ENCODE results near the gene NONO.
"Not testable (repeated sequence)": the region's sequence is repeated elsewhere in the genome, so short reads cannot be mapped to it uniquely, and the experiment has no call there.

NONO gene

GRCh38 chrX:71292669-71293365, 9.4 kb downstream of the NONO start:
- DNase-seq: no peak

- no peak for DNase-seq
Observed at GRCh38 chrX:71296806-71297205, 13.4 kb downstream of the NONO start.

- no peak for DNase-seq
Observed at GRCh38 chrX:71298119-71298518, 14.7 kb downstream of the NONO start.

- not testable (repeated sequence) for DNase-seq
Observed at GRCh38 chrX:71300064-71300463, 16.6 kb downstream of the NONO start.

DNA sequence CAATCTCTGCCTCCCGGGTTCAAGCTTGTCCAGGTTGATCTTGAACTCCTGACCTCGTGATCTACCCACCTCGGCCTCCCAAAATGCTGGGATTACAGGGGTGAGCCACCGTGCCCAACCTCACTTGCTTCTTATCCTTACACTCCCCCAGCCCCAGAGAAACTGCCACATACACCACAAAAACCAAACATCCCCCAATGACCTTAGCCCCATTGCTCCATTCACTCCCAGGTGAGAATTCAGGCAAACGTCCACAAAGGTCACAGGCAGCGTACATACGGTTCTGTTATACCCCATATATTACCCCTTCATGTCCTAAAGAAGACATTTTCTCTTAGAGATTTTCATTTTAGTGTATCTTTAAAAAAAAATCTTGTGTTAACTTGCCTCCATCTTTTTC, 17.1 kb downstream of the NONO start:
- DNase-seq: not testable (repeated sequence)

DNA sequence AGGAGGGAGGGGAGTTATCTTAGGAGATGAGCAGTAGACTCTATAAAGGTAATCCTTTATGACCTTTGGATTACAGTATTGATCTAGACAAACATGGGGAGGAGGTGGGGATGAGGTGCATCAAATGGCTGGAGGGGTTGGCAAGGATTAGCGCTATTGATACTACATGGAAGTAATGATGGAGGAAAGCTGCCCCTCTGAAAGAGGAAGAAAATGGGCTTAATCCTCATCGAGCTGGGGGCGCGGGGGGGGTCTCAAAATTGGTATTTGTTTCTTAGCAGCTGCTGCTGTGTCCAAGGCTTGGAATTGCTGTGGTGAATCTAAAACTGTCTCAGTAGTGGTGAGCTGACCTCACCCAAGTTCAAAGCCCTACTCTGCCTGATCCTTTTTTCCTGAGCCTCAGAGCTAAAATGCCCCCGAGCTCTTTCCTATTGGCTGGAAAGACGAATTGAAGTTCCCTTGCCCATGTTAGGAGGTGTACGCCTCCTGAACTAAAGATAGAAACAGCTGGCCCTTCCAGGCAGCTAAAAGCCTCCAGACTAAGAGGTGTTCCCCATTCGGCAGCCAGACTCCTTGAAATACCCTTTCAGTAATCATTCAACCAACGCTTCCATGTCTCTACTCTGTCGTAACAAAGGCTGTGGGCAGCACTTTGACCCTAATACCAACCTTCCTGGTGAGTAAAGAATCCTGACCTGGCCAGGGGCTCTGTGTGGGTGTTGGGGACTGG, 17.9 kb downstream of the NONO start, which contains the start of gene ITGB1BP2:
Gene ITGB1BP2 (plus strand): TSS at position 556 of the 730 bp plus-strand sequence. CDS start 57 bp downstream, at position 613.
- no peak for DNase-seq

GRCh38 chrX:71302461-71303213, 19.2 kb downstream of the NONO start:
- no peak for DNase-seq

DNA sequence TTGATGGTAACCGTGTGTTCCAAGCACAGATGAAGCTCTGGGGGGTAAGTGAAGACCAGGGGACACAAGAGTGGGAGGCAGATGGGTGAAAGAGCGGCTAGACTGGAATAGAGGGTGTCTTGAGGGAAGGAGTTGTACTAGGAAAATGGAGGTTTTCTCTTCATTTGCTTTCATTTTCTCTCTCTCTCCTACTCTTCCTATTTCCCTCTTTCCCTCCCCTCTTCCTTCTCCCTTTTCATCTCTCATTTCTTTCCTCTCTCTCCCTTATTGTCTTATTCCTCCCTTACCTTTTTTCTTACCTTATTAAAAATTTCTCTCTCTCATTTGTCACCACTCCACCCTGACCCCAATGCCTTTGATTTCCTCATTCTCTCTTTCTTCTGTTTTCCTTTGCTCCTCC, 21.1 kb downstream of the NONO start:
- DNase-seq: no peak

- DNase-seq: no peak
Observed at GRCh38 chrX:71315917-71316316, 32.5 kb downstream of the NONO start.

GRCh38 chrX:71316959-71317358, 33.5 kb downstream of the NONO start:
- not testable (repeated sequence) for DNase-seq

GRCh38 chrX:71320126-71320525, 36.7 kb downstream of the NONO start:
- DNase-seq: no peak

DNA sequence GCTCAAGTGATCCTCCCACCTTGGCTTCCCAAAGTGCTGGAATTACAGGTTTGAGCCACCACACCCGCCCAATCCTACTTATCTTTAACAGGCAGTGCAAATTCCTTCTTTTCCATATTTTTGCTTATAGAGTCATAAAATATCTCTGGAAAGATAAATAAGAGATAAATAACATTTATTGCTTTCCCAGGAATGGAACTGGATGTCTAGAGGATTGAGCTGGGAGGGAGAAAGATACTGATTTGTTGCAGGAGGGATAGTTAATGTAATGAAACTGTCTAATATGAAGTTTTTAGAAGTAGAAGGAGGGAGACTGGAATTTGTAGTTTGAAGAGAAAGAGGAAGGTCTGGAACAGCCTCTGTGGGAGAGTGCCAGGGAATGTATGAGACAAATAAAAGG, 38.3 kb downstream of the NONO start:
- DNase-seq: no peak

DNA sequence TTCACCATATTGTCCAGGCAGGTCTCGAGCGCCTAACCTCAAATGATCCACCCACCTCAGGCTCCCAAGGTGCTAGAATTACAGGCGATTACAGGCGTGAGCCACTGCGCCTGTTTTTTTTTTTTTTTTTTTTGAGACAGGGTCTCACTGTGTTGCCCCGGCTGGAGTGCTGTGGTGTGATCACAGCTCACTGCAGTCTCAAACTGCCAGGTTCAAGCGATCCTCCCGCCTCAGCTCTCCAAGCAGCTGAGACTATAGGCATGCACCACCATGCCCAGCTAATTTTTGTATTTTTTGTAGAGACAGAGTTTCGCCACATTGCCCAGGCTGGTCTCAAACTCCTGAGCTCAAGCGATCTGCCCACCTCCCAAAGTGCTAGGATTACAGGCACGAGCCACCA, 41.0 kb downstream of the NONO start:
- DNase-seq: not testable (repeated sequence)

DNA sequence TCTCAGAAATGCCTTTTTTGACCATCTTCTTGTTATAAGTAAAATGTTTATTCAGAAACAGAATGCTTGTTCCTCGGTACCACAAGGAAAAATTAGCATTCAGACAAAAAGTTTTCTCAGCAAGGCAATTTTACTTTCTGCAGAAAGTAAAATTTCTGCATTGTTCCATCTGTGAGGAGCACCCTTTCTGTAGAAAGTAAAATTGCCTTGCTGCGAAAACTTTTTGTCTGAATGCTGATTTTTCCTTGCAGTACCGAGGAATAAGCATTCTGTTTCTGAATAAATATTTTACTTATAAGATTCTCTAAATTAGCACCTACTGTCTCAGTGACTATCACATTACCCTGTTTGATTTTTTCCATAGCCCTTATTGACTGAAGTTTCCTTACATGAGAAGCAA, 43.0 kb downstream of the NONO start:
- no peak for DNase-seq

GRCh38 chrX:71349151-71349665, 65.8 kb downstream of the NONO start:
- not testable (repeated sequence) for DNase-seq

DNA sequence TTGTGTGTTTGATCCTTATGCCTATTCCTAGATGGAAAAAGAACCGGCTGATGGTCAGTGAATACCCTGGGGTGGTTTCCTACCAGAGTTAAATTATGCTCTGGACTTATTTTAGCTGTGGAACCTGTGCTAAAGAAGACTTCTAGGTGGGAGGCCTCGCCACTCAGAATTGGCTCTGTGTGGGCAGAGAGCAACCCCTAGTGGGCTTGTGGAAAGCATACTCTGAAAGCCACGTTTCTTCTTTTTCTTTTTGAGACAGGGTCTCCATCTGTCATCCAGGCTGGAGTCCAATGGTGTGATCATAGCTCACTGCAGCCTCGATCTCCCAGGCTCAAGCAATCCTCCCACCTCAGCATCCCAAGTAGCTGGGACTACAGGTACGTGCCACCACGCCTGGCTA, 66.4 kb downstream of the NONO start:
- DNase-seq: not testable (repeated sequence)
